ENCODE data around the gene BCL3.

BCL3 gene

GRCh38 chr19:44788971-44789370, 40.5 kb downstream of the BCL3 start:
- no peak for DNase-seq (ENCODE audit: low read depth, low spot score)

GRCh38 chr19:44789943-44790483, 41.5 kb downstream of the BCL3 start:
- DNase-seq (ENCODE audit: low read depth, low spot score), result no peak

GRCh38 chr19:44792281-44792680, 43.8 kb downstream of the BCL3 start:
- no peak for DNase-seq (ENCODE audit: low read depth, low spot score)

DNA sequence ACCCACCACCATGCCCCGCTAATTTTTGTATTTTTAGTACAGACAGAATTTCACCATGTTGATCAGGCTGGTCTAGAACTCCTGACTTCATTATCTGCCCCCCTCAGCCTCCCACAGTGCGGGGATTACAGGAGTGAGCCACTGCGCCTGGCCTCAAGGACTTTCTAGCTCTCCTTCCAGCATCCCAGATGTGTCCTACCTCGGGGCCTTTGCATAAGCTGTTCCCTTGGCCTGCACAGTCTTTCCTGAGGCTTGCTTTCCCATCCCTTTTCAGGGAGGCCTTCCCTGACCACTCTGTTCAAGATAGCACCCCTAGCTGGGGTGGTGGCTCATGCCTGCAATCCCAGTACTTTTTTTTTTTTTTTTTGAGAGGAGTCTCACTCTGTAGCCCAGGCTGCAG, 46.1 kb downstream of the BCL3 start:
- DNase-seq (ENCODE audit: low read depth, low spot score), result no peak

DNA sequence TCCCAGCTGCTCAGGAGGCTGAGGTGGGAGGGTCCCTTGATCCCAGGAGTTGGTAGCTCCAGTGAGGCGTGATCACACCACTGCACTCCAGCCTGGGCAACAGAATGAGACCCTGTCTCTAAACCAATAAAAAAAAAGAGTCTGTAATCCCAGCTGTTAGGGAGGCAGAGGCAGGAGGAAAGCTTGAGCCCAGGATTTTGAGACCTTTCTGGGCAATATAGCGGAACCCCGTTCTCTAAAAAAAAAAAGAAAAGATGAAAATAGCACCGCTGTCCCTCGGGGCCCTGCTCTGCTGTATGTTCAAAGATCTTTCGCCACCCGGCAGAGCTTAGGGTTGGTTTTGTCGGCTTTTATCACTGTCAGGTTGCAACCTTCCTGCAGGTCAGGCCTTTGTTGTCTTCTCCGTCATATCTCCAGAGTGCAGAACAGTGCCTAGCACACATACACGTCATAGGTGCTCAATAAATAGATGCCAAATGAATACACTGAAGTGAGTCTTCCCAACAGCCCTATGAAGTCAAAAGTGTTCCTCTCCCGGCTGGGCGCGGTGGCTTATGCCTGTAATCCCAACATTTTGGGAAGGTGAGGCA, 47.0 kb downstream of the BCL3 start:
- no peak for DNase-seq (ENCODE audit: low read depth, low spot score)

- DNase-seq (ENCODE audit: low read depth, low spot score), result no peak
These were observed 48.2 kb downstream of the BCL3 start for GRCh38 chr19:44796701-44797115.

- no peak for DNase-seq (ENCODE audit: low read depth, low spot score)
These were observed 51.3 kb downstream of the BCL3 start for GRCh38 chr19:44799627-44800346.

- no peak for DNase-seq (ENCODE audit: low read depth, low spot score)
These were observed 52.0 kb downstream of the BCL3 start for GRCh38 chr19:44800461-44800860.

DNA sequence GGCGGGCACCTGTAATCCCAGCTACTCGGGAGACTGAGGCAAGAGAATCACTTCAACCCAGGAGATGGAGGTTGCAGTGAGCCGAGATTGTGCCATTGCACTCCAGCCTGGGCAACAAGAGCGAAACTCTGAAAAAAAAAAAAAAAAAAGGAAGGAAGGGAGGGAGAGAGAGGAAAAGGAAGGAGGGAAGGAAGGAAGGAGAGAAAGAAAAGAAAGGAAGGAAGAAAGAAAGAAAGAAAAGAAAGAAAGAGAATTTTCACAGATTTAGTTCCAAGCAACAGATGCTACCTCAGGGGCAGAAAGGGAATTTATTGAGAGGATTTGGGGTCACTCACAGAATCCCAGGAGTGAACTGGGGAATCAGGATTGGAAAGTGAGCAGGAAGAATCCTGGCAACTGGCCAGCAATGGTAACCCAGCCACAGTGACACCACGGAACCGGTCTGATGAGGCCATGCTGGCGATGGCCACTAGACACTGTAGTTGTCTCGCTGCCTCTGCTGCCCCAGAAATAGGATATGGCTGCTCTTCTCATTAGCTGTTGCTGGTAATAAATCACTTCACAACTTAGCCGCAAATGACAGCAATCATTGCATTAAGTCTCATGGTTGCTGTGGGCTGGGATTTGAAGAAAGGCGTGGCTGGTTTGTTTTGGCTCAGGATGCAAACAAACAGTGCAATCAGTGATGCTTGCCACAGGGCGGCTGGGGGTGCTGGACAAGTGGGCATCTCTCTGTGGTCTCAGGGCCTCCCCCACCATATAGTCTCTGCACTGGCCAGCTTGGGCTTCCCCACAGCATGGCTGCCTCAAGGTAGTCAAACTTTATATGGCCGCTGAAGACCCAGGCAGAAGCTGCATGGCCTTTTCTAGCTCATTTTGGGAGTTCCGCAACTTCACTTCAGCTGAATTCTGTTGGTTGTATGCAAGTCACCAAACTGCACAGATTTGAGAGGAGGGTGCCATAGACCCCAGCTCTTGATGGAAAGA, 55.2 kb downstream of the BCL3 start:
- no peak for DNase-seq (ENCODE audit: low read depth, low spot score)

- DNase-seq (ENCODE audit: low read depth, low spot score), result no peak
These were observed 57.8 kb downstream of the BCL3 start for GRCh38 chr19:44806291-44806690.

DNA sequence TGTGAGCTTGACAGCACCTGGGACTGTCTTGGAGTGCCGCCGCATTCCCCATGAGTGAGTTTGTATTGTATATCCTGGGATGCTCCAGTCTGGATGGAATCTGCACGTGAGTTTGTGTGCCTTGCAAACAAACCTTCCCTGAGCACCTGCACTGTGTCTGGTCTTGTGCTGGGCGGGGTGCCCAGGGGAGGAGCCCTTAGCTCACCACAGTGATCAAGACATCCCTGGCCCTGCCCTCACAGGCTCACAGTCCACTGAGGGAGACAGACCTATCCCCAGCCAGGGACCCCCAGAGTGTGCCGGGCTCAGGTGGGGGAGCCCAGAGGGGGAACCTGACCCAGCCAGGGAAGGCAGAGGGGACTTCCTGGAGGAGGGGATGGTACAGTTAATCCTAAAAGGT, 58.7 kb downstream of the BCL3 start:
- DNase-seq (ENCODE audit: low read depth, low spot score), result no peak

GRCh38 chr19:44807652-44808462, 59.3 kb downstream of the BCL3 start:
- DNase-seq (ENCODE audit: low read depth, low spot score), result no peak

GRCh38 chr19:44808463-44809371, 60.2 kb downstream of the BCL3 start, which contains the start of gene BCAM:
Gene BCAM, plus strand, starts transcription at chr19:44809103. Its CDS starts 22 bp downstream, at chr19:44809125.
- DNase-seq (ENCODE audit: low read depth, low spot score), result no peak

All from smooth muscle cell of the brain vasculature (primary cell).